Peyer's patch (tissue), 4 donors: ENCODE results near the gene LILRB4.
A peak's percentile ranks its signal among the peaks of the same experiment; 100 is the strongest.

Experiments used
- POLR2A ChIP-seq, 2 donors: fragments of 450-650 bp; IDR thresholded peaks; one replicate each; pipeline ENCODE4 v1.5.1; 2017; ENCODE audit warnings: antibody characterized with exemption in 2 of 2, mild to moderate bottlenecking in 2 of 2, moderate library complexity in 2 of 2
- TF ChIP-seq, protein P1 (sequence below), 6 experiments: fragments of 450-650 bp in 4 of 6; fragments of 200-600 bp in 2 of 6; sonication (generic) in 1 of 6; IDR thresholded peaks; one replicate each; pipeline ENCODE4 v1.5.1; 2017 to 2019; ENCODE audit warnings: antibody characterized with exemption in 6 of 6, mild to moderate bottlenecking in 3 of 6, moderate library complexity in 1 of 6

DNA sequence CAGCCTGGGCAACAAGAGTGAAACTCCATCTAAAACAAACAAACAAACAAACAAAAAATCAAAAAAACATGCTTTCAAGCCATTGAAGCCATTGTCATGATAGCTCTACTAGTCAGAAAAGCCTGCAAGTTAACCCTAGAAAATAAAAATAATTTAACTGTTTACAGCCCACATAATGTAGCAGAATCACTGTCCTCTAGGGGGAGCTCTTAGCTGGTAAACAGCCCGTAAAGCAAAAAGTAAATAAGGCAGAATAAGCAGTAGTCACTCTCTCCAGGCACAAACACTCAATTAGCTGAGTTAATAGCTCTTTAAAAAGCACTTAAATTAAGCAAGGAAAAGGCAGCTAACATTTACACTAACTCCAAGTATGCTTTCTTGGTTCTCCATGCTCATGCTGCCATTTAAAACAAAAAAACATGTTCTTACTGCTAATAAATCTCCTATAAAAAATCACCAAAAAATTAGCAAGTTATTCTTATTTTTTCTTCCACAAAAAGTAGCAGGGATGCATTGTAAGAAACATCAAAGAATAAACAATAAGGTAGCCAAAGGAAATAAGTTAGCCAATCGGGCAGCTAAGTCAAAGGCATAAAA is 11.3 kb downstream of the LILRB4 start:
- no peak for TF ChIP-seq POLR2A (IDR thresholded peaks at IDR 0.05)
- TF ChIP-seq, protein P1, sequence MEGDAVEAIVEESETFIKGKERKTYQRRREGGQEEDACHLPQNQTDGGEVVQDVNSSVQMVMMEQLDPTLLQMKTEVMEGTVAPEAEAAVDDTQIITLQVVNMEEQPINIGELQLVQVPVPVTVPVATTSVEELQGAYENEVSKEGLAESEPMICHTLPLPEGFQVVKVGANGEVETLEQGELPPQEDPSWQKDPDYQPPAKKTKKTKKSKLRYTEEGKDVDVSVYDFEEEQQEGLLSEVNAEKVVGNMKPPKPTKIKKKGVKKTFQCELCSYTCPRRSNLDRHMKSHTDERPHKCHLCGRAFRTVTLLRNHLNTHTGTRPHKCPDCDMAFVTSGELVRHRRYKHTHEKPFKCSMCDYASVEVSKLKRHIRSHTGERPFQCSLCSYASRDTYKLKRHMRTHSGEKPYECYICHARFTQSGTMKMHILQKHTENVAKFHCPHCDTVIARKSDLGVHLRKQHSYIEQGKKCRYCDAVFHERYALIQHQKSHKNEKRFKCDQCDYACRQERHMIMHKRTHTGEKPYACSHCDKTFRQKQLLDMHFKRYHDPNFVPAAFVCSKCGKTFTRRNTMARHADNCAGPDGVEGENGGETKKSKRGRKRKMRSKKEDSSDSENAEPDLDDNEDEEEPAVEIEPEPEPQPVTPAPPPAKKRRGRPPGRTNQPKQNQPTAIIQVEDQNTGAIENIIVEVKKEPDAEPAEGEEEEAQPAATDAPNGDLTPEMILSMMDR (IDR thresholded peaks at IDR 0.05) = peak in 5 of 6 experiments; percentile 7 to 52 (median 46)
